Psoas muscle (tissue), 8 donors: ENCODE measurements around the gene CDK17. TPM values are rescaled to one million over a fixed set of nuclear protein-coding genes. Genes with fewer than 3 reads are reported as not detected.

Source experiments
- ATAC-seq, 4 donors: fragments of 200-7000 bp; cut with Tn5 transposase; one replicate each; pipeline ENCODE4 v1.9.1; 2020; ENCODE audit warnings: moderate library complexity in 3 of 4, mild to moderate bottlenecking in 2 of 4
- DNase-seq, 2 donors: peaks; one replicate each; pipeline ENCODE4 v3.0.0-alpha.2; 2020
- H3K27ac ChIP-seq: fragments of 200-600 bp; one replicate; pipeline ENCODE4 v1.8.0; 2022
- H3K27me3 ChIP-seq, 3 donors: fragments of 200-600 bp in 1 of 3; one replicate each; pipeline versions ENCODE4 v1.6.1 to v1.8.0; 2013 to 2022; ENCODE audit warnings: low read length in 2 of 3, mild to moderate bottlenecking in 2 of 3, moderate library complexity in 1 of 3; ENCODE audit not compliant: insufficient read depth in 3 of 3
- H3K36me3 ChIP-seq, 2 donors: fragments of 200-600 bp in 1 of 2; one replicate each; pipeline versions ENCODE4 v1.6.1 to v1.8.0; 2013 to 2022; ENCODE audit warnings: low read depth in 1 of 2, mild to moderate bottlenecking in 1 of 2, moderate library complexity in 1 of 2; ENCODE audit not compliant: insufficient read depth in 1 of 2
- H3K4me1 ChIP-seq: fragments of 200-600 bp; one replicate; pipeline ENCODE4 v1.8.0; 2022
- H3K4me3 ChIP-seq: fragments of 200-600 bp; one replicate; pipeline ENCODE4 v1.8.0; 2022; ENCODE audit warnings: mild to moderate bottlenecking
- H3K9me3 ChIP-seq: fragments of 200-600 bp; one replicate; pipeline ENCODE4 v1.8.0; 2022
- WGBS, 3 donors: extraction: QIAGEN DNeasy Blood & Tissue Kit; methylation state at CpG; one replicate each; pipeline versions ENCODE4 v1.1.6 to v1.1.7; 2013; 5-methylcytosine and 5-hydroxymethylcytosine counted together
- intact Hi-C, 2 donors: fragments of 100-400 bp; cut with DNase I; formaldehyde crosslinking; loops; one replicate each; pipeline versions ENCODE4 v1.11.0 to v1.14.2; 2022
- polyA plus RNA-seq, 3 donors: library from polyadenylated mRNA; stranded (reverse); fragments of 200-250 nt; gene quantifications; one replicate each; pipeline ENCODE4 v1.2.3, GENCODE V29; 2013
- total RNA-seq, 4 donors: library from RNA; stranded (reverse); fragmentation: NEBNext Ultra II Directional in 2 of 4; extraction: Animal tissue kit (Norgen Biotek cat#: 25700) in 2 of 4; gene quantifications; one replicate each; pipeline versions ENCODE4 v1.2.1 to v1.2.4, GENCODE V29; 2021 to 2023
- TF ChIP-seq, protein P1 (sequence below): fragments of 200-600 bp; IDR thresholded peaks from one replicate; pipeline ENCODE4 v1.8.0; 2022; ENCODE audit warnings: antibody characterized with exemption
- donor health status: healthy with polysubstance abuse.
- donor health status: DM: no; HTN: no; CAD: no; lungs with moderate emphysema.
- donor health status: Bipolar disorder and iron deficiency.
- donor health status: healthy.
- donor health status: DM: yes; HTN: yes; CAD: no.
- donor health status: DM: no; HTN: no; CAD: no.
- donor health status: DM: no; HTN: no; CAD: no.
- donor health status: DM: yes; HTN: yes; CAD: no.

The CDK17 gene
- total and polyA plus RNA-seq, 7 donors, result 7.2 to 21.4 (median 13.3) TPM

GRCh38 chr12:96233168-96233567 lies 167.1 kb downstream of the CDK17 start:
- peaks cover 13% of the 10 kb centered on the region for H3K4me1 ChIP-seq
- DNase-seq (peak; percentile 67 to 74), ATAC-seq (peak in 1 of 4 donors; percentile 11)
- WGBS, 3 donors, result 57 to 74% (median 72%) methylated on average over 7 of the region's 7 CpGs
- peak overlapping the region; percentile 16 for H3K27ac ChIP-seq
- intact Hi-C loops, result no loop called here
- no peaks in the 10 kb centered on the region for H3K36me3 ChIP-seq
- H3K9me3 ChIP-seq, result no peaks in the 10 kb centered on the region
- TF ChIP-seq, protein P1, sequence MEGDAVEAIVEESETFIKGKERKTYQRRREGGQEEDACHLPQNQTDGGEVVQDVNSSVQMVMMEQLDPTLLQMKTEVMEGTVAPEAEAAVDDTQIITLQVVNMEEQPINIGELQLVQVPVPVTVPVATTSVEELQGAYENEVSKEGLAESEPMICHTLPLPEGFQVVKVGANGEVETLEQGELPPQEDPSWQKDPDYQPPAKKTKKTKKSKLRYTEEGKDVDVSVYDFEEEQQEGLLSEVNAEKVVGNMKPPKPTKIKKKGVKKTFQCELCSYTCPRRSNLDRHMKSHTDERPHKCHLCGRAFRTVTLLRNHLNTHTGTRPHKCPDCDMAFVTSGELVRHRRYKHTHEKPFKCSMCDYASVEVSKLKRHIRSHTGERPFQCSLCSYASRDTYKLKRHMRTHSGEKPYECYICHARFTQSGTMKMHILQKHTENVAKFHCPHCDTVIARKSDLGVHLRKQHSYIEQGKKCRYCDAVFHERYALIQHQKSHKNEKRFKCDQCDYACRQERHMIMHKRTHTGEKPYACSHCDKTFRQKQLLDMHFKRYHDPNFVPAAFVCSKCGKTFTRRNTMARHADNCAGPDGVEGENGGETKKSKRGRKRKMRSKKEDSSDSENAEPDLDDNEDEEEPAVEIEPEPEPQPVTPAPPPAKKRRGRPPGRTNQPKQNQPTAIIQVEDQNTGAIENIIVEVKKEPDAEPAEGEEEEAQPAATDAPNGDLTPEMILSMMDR, result no peak
- no peak overlapping the region for H3K4me3 ChIP-seq
- peaks cover 0 to 15% (median 6%) of the 10 kb centered on the region in 3 donors for H3K27me3 ChIP-seq

DNA sequence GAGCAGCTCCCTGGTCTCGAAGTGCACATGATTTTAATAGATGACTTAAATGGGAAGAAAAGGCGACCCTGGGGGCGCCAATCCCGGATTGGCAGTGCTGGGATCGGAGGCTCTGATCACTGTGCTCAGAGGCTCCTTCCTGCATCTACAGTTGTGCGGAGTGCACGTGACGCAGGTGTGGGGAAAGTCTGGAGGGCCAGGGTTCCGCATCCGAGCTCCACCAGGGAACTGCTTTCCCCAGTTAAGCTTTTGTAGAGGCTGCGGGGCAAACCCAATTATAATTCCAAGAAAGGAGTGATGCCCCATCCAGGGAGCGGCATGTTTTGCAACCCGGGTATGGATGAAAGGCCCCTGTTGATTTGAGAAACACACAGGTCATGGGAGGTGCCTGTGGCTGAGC lies 169.6 kb downstream of the CDK17 start:
- H3K4me3 ChIP-seq, result no peak overlapping the region
- DNase-seq, result no peak
- H3K27ac ChIP-seq, result no peak overlapping the region
- intact Hi-C loops, result no loop called here
- TF ChIP-seq, protein P1, result no peak
- ATAC-seq, result no peak
- H3K4me1 ChIP-seq, result peaks cover 7% of the 10 kb centered on the region
- no peaks in the 10 kb centered on the region for H3K36me3 ChIP-seq
- WGBS, 3 donors, result 88 to 91% (median 90%) methylated on average over 13 of the region's 13 CpGs
- H3K9me3 ChIP-seq, result no peaks in the 10 kb centered on the region
- no peaks in the 10 kb centered on the region for H3K27me3 ChIP-seq

- no peaks in the 10 kb centered on the region for H3K27me3 ChIP-seq
- no peak overlapping the region for H3K27ac ChIP-seq
- WGBS, 3 donors, result 74 to 77% (median 76%) methylated on average over 12 of the region's 12 CpGs
- TF ChIP-seq, protein P1, result no peak
- no peaks in the 10 kb centered on the region for H3K36me3 ChIP-seq
- no peaks in the 10 kb centered on the region for H3K9me3 ChIP-seq
- no peak overlapping the region for H3K4me3 ChIP-seq
- intact Hi-C loops, result no loop called here
- no peak for DNase-seq
- H3K4me1 ChIP-seq, result no peaks in the 10 kb centered on the region
- ATAC-seq, result no peak
Measured at GRCh38 chr12:96228566-96229248, 171.5 kb downstream of the CDK17 start.

Other genes with a start within 250 kb of the CDK17 start
- 10 to 100 TPM in 2 of 4 donors, 1 to 10 TPM in 2; 7.8 to 12.6 (median 10.0) TPM for gene ELK3, start 206.1 kb downstream of the CDK17 start, total RNA-seq
- 10 to 100 TPM in 1 of 3 donors, 1 to 10 TPM in 2; 3.7 to 13.9 (median 4.8) TPM for gene ELK3, start 206.1 kb downstream of the CDK17 start, polyA plus RNA-seq
- under 1 TPM in 2 of 4 donors, not detected in 2; 0.13 to 0.14 TPM for gene CFAP54, start 89.1 kb upstream of the CDK17 start, total RNA-seq
- gene CFAP54, start 89.1 kb upstream of the CDK17 start, polyA plus RNA-seq, result under 1 TPM in 2 of 3 donors, not detected in 1; 0.03 to 0.04 TPM